Activated T-helper 1 cell treated with Interleukin-2 at 50 U/mL for 16 hours (primary cell): ENCODE measurements around the gene HSPA9.
A peak's percentile ranks its signal among the peaks of the same experiment; 100 is the strongest.

Source experiments
- DNase-seq: peaks from one replicate; pipeline ENCODE4 v3.0.0-alpha.2; 2020; ENCODE audit warnings: low read depth

The HSPA9 gene

GRCh38 chr5:138560971-138561370, 14.2 kb downstream of the HSPA9 start:
- no peak for DNase-seq

DNA sequence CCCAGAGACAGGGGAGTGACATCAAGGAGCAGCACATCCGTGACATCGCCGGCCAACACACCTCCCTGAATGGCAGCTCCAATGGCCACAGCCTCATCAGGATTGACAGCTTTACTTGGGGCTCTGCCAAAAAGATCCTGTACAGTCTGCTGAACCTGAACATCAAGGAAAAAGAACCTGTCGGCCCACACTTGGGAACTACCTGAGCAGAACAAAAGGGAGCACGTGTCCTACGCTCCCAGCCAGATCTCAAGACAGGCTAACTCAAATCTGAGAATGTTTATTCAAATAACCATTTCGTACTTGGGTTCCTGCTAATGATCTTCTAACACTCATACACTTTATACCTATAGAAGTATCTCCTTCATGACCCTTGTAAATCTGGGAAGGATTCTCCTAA, 15.3 kb downstream of the HSPA9 start:
- DNase-seq, result no peak

- no peak for DNase-seq
These were observed 17.5 kb downstream of the HSPA9 start for GRCh38 chr5:138557677-138558076.

DNA sequence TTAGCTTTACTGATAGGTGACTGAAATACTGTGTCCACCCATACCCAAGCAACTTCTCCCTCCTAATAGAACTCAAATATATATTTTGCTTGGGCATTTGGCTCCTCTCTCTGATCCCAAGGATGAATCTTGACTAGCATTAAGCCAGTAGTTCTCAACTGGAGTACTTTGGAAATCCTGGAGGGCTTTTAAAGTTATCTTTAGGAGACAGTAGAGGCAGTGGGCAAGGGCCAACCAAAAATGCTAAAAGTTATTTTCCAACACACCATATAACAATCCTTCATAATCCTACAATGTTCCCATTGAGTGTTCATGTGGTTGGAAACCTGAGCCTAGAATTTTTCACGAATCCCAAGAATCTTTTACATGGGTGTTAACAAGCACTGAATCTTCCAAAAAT, 21.1 kb downstream of the HSPA9 start:
- DNase-seq, result no peak

GRCh38 chr5:138553437-138554095, 21.6 kb downstream of the HSPA9 start:
- DNase-seq, result no peak

- DNase-seq, result no peak
These were observed 22.5 kb downstream of the HSPA9 start for GRCh38 chr5:138552657-138553056.

DNA sequence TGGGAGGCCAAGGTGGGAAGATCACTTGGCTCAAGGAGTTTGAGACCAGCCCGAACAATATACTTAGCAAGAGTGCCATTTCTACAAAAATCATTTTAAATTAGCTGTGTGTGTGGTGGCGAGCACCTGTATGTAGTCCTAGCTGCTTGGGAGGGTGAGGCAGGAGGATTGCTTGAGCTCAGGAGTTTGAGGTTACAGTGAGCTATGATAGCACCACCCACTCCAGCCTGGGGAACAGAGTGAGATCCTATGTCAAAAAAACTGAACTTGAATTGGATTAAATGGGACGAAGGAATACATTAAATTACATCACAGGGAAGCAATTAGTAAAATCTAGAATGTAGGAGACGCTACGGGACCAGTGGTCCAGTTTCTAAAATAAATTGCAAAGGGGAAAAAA, 25.8 kb downstream of the HSPA9 start:
- DNase-seq, result no peak

GRCh38 chr5:138545919-138546562, 29.2 kb downstream of the HSPA9 start:
- no peak for DNase-seq

DNA sequence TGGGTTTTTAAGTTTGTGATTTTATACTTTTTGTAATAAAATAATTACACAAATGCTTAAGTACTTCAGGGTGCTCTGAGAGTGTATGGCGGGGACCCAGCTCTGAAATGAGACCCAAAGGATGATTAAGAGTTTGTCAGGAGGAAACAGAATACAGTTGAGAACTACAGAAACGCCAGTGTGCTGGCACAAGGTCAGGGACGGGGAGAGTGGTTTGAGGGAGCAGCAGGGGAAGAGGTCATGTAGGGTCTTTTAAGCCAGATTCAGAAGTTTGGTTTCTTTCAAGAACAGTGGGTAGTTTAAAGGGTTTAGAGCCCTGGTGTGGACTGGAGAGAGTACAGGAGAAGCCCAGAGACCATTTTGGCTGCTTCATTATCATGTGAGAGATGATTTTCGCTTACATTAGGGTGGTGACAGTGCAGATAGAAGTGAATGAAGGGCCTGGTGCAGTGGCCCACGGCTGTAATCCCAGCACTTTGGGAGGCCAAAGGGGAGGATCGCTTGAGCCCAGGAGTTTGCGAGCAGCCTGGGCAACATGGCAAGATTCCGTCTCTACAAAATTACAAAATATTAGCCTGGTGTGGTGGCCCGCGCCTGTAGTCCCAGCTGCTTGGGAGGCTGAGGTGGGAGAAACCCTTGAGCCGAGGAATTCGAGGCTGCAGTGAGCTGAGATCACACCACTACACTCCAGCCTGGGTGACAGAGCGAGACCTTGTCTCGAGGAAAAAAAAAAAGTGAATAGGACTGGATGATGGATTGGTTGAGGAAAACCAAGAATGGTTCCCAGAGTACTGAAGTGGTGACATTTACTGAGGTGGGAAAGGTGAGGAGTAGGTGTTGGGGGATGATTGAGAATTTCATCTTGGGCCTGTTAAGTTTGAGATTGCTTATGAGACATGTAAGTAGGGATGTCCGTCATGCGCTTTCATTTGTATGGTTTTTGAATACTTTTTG, 30.7 kb downstream of the HSPA9 start:
- DNase-seq, result no peak

GRCh38 chr5:138543730-138544104, 31.5 kb downstream of the HSPA9 start:
- DNase-seq, result no peak

DNA sequence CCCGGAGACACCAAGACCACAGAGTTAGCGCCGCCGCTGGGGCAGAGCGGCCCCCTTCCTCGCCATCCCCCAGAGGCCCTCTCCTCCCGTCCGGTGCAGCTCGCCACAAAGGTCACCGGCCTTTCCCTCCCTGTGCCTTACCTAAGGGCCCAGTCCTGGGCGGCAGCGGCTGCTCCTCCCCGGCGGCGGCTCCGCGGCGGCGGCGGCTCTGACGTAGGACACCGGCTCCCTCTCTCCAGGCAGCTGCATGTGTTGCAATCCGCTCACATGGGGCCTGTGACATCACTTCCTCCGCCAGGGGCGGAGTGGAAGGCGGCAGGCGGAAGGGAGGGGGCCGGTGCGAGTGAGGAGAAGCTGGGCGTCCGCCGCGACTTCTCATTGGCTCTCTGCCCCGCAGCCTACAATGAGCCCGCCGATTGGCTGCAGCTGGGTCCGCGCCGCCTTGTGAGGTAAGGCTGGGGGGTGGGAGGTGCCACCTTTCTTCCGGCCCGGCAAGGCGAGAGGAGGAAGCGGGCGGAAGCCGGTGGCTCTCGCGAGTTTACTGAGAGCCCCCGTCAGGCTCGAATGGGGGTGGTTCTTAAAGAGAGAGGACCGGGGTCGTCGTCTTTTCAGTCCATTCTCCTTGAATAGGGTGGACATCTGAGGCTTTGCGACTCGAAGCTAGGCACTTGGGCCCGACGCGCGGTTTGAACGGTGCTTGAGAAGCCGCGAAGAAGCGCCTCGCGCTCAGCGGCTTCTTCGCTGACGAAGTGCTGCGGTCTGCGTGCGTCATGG, 32.1 kb downstream of the HSPA9 start, which contains the start of gene ETF1:
Gene ETF1, minus strand, starts transcription at position 281 of the 774 bp plus-strand sequence. CDS start 318 bp downstream, outside the sequence.
- DNase-seq, result peak; percentile 100

- no peak for DNase-seq
These were observed 32.8 kb downstream of the HSPA9 start for GRCh38 chr5:138542180-138542955.

GRCh38 chr5:138541511-138542179, 33.6 kb downstream of the HSPA9 start:
- DNase-seq, result no peak

DNA sequence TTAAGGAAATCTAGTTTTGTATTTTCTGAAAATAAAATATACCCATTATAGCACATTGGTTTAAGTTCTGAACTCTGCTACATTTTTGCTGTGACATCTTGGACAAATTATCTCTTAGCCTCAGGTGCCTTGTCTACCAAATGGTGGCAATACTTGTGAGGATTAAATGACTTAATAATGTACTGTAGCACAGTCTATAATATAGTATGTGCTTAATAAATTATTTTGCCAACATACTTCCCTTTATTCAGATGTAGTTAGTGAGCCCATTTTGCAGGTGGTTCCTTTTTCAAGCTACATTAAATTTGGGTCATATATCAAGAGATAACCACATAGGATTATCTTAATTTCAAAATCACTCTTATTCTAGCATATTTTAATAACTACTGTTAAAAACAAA, 35.4 kb downstream of the HSPA9 start:
- DNase-seq, result no peak

DNA sequence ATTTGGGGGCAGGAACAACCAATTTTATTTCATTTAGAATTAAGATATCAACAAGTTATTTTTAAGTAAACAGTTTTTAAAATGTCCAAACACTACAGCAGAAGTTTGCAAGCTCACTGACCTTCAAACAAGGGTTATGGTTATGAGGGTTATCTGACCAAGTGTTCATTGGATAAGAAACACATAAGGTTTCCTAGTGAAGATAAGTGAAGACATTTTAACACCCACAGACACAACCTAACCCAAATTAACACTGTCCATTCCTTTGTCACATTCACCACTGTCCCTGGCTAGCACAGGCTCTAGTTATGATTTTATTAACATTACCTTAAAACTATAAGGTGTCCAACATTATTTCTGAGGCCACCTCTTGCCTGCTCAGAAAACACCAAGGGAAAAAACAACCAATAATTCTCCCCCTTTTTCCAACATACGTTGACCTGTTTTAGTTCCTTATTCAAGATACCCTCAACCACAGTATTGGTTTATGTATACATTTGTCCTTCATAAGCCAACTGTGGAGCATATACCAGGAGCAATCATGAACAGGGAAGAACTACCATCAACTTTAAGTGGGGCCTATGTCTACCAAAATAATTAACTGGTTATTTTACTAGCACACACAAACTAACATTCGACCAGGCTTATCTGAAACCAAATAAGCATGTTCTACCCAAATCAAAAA, 36.1 kb downstream of the HSPA9 start:
- no peak for DNase-seq

DNA sequence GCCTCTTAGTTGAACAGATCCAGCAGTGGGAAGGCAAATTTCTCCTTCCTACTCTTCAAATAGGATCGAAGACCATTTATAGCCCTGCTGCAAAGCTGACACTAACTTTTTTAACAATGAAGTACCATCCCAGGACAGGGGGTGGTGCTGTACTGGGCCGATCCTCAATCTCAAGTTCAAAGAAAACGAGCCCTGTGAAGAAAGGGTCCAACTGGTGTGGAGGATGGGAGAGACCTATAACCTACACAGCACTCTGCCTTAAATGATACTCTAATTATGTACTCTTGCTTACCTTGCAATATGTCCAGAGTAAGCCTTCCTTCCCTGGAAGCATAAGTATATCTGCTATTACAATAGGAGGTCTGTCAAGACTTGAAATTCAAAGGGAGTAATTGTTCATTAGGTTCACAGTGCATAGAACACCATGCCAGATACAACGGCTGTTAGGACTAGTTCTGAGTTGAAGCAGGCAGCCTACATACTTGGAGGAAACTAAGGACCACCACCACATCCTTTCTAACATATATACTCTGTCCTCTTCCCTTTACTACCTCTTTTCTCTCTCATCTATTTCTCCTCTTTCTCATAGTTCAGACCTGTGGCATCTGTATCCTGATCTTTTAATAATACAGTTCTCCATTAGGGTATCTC, 38.4 kb downstream of the HSPA9 start:
- DNase-seq, result no peak

DNA sequence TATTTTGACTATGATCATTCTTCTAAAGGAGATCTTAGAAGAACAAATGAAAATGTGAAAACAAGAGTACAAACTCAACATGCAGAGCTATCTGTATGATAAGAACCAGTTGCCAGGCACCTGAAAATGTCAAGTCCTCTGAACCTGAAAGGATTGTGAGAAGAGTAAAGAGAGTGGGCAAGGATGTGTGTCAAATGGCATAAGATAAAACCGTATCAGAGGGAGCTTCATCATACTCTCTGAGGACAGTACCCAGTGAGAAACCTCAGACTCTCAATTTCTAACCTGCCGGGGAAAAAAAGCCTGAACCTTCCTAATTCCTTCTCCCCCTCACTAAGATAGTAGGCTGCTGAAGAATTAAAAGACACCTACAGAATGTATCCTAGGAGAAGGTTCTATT, 39.0 kb downstream of the HSPA9 start:
- DNase-seq, result no peak

GRCh38 chr5:138533973-138534941, 40.9 kb downstream of the HSPA9 start:
- DNase-seq, result no peak
